ENCODE measurements around the gene GIPC2.

GRCh38 chr1:78141531-78142231 lies 95.9 kb downstream of the GIPC2 start:
- TF ChIP-seq CTCF (IDR thresholded peaks at IDR 0.05; ENCODE audit: extremely low read depth in 1 of 2, insufficient read depth in 1 of 2, low read depth in 1 of 2, low read length in 2 of 2) (no peak), POLR2A (IDR thresholded peaks at IDR 0.05; ENCODE audit: low read depth, low read length) (no peak)
